Transverse colon (tissue), 4 donors: Measurements from ENCODE around the gene SDHD.

Experiments
- POLR2A ChIP-seq: fragments of 450-650 bp; IDR thresholded peaks from one replicate; pipeline ENCODE4 v1.6.1; 2016; ENCODE audit warnings: antibody characterized with exemption, mild to moderate bottlenecking, moderate library complexity
- POLR2AphosphoS5 ChIP-seq, 3 donors: sonication (generic); formaldehyde crosslinking; IDR thresholded peaks; one replicate each; pipeline ENCODE4 v1.6.1; 2016; ENCODE audit warnings: antibody characterized with exemption in 3 of 3
- TF ChIP-seq, protein P1 (sequence below), 5 experiments: fragments of 200-600 bp in 3 of 5; fragments of 450-650 bp in 2 of 5; sonication (generic) in 3 of 5; IDR thresholded peaks; 1 replicate in 2 of 5; 2 replicates in 3 of 5; pipeline ENCODE4 v1.5.1; 2016 to 2017; ENCODE audit warnings: antibody characterized with exemption in 5 of 5, inconsistent platforms in 3 of 5, mild to moderate bottlenecking in 2 of 5, moderate library complexity in 1 of 5

GRCh38 chr11:112044961-112045360 lies 41.7 kb upstream of the SDHD start:
- TF ChIP-seq, protein P1, sequence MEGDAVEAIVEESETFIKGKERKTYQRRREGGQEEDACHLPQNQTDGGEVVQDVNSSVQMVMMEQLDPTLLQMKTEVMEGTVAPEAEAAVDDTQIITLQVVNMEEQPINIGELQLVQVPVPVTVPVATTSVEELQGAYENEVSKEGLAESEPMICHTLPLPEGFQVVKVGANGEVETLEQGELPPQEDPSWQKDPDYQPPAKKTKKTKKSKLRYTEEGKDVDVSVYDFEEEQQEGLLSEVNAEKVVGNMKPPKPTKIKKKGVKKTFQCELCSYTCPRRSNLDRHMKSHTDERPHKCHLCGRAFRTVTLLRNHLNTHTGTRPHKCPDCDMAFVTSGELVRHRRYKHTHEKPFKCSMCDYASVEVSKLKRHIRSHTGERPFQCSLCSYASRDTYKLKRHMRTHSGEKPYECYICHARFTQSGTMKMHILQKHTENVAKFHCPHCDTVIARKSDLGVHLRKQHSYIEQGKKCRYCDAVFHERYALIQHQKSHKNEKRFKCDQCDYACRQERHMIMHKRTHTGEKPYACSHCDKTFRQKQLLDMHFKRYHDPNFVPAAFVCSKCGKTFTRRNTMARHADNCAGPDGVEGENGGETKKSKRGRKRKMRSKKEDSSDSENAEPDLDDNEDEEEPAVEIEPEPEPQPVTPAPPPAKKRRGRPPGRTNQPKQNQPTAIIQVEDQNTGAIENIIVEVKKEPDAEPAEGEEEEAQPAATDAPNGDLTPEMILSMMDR (IDR thresholded peaks at IDR 0.05): no peak
- TF ChIP-seq POLR2AphosphoS5 (IDR thresholded peaks at IDR 0.05): no peak
- no peak for TF ChIP-seq POLR2A
